SK-N-SH (cell line): ENCODE measurements around the gene EEFSEC.

Experiments
- CTCF ChIP-seq: fragments of 200-600 bp; sonication (generic); IDR thresholded peaks from 2 replicates; pipeline ENCODE4 v1.6.1; 2017; ENCODE audit warnings: antibody characterized with exemption, mild to moderate bottlenecking, moderate library complexity
- ELF1 ChIP-seq: IDR thresholded peaks from 2 replicates; pipeline ENCODE4 v1.4.0; 2012
- FOXJ3 ChIP-seq: sonication (generic); formaldehyde crosslinking; IDR thresholded peaks from 2 replicates; pipeline ENCODE4 v1.5.1; 2020; ENCODE audit warnings: mild to moderate bottlenecking, missing genetic modification reagents
- MXI1 ChIP-seq: IDR thresholded peaks from 2 replicates; pipeline ENCODE4 v1.6.1; 2012; ENCODE audit warnings: mild to moderate bottlenecking, low read depth, low read length, improper control_type of control experiment
- NRF1 ChIP-seq: IDR thresholded peaks from 2 replicates; pipeline ENCODE4 v1.6.1; 2012; ENCODE audit warnings: low read depth, mild to moderate bottlenecking, low read length
- POLR2AphosphoS5 ChIP-seq: IDR thresholded peaks from 2 replicates; pipeline ENCODE4 v1.6.1; 2012; ENCODE audit warnings: low read depth, low read length
- RAD21 ChIP-seq: IDR thresholded peaks from 2 replicates; pipeline ENCODE4 v1.6.1; 2012; ENCODE audit warnings: mild to moderate bottlenecking, low read length
- SMC3 ChIP-seq: IDR thresholded peaks from 2 replicates; pipeline ENCODE4 v1.6.1; 2012; ENCODE audit warnings: low read depth, low read length, improper control_type of control experiment
- TAF1 ChIP-seq: IDR thresholded peaks from 2 replicates; pipeline ENCODE4 v1.6.1; 2012; ENCODE audit warnings: low read depth, mild to moderate bottlenecking, low read length, moderate library complexity, borderline replicate concordance
- TCF12 ChIP-seq: IDR thresholded peaks from 2 replicates; pipeline ENCODE4 v1.4.0; 2012
- USF2 ChIP-seq: fragments of 150-350 bp; IDR thresholded peaks from 2 replicates; pipeline ENCODE4 v1.6.1; 2017; ENCODE audit warnings: antibody characterized with exemption, low read length, low read depth, borderline replicate concordance

GRCh38 chr3:128425142-128425845 is 272.0 kb downstream of the EEFSEC start:
- TF ChIP-seq ELF1 (no peak), CTCF (no peak), RAD21 (no peak), NRF1 (no peak), POLR2AphosphoS5 (no peak), FOXJ3 (CRISPR knock-in tag) (no peak), TAF1 (no peak), USF2 (no peak), TCF12 (no peak), SMC3 (no peak), MXI1 (no peak)
